GM21717 (cell line): ENCODE results near the gene LYZ.

Experiments used
- ATAC-seq: cut with Tn5 transposase; IDR thresholded peaks from one replicate; pipeline ENCODE4 v1.9.1; 2021; ENCODE audit warnings: mild to moderate bottlenecking, moderate library complexity; ENCODE audit not compliant: unreplicated experiment

LYZ gene

DNA sequence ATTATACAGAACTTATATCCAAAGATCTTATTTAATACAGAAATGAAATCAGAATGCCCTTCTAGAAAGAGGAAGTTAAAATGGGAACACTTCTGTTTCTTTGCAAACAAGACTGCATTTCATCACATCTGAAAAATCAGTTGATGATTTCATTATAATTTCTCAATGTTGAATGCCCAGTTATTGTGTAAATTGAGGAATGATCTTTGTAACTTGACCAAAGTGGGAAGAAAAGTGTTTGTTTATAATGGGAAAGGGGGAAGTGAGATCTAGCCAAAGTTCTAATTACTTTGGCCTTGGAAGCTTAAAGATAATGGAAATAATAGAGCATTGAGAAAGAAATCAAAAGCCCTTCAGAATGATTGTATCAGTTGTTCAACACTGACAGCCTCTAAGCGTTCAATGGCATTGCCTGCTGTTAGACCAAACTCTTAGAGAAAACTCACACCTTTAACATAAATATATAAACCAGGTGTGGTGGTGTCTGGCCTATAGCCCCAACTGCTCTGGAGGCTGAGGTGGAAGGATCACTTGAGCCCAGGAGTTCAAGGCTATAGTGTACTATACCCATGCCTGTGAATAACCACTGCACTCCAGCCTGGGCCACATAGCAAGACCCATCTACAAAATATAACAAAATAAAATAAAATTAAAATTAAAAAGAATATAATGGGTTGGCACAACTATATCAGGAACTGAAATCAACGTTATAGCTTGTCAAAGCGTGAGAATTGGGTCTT lies 9.9 kb upstream of the LYZ start:
- no peak for ATAC-seq

DNA sequence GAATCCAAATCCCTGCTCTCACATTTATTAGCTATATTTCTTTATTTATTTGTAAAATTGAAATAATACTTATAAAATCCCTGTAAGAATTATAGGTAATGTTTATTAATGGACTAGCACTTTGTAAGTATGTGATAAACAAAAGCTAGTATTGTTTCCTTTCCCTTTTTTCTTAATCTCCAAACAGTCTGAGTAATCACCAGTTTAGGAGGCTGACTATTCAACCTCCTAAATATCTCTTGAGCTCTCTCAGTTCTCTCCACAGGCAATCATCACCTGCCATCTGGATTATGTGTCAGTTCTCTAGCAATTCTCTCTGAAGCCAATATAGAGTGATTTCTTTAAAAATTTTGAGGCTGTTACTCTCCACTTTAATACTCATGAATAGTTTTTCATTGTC lies 9.2 kb upstream of the LYZ start:
- no peak for ATAC-seq

DNA sequence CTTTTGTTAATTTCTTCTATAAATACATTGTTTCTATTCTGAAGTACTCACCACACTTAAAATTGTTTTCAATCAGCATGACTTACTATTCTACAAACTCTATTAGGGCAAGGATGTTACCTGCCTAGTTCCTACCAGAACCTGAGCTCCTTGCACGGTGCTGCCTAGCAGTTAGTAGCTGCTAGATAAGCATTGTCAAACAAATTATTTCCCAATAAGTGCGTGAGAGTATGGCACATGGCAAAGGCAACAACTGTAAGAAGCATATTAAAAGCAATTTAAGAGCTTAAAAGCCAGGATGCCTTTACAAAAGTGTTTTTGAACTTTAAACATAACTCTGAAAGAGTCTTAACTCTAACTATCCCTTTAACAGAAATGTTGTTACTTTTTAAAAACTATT lies 8.2 kb upstream of the LYZ start:
- ATAC-seq, result no peak

DNA sequence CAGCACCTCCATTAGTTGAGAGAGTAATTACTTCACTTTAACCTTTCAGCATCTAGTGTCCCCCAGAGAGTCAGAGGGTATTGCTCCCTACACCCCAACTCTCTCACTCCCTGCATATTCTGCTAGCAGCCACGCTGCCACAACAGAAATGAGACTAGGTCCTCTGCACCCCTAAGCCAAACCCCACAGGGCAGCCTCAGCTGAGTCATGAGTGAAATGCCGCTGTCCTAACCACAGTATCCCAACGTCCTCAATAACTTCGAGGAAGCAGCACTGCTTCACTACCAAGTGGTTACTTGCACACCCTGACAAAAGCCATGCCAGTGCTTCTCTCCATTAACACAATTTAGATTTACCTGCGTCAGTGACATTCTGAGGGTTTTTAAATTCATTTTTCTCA lies 6.9 kb upstream of the LYZ start:
- no peak for ATAC-seq

DNA sequence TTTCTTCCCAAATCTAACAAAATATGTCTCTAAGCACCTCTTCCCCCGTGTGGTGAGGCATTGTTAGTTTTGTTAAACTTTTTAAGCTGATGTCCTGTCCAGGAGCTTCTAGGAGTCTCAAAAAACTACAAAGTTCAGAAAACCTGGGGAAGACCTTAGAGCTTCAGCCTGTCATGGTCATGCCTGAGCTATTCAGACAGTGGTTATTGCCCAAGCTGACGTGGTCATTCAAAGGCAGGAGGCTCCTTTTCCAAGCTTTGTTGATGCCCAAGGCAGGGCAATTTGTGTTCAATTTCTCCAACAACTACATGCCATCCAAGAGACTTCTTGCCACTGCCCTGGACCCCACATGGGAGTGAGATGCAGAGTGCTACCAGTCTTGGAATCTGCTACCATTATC lies 5.8 kb upstream of the LYZ start:
- ATAC-seq, result no peak

DNA sequence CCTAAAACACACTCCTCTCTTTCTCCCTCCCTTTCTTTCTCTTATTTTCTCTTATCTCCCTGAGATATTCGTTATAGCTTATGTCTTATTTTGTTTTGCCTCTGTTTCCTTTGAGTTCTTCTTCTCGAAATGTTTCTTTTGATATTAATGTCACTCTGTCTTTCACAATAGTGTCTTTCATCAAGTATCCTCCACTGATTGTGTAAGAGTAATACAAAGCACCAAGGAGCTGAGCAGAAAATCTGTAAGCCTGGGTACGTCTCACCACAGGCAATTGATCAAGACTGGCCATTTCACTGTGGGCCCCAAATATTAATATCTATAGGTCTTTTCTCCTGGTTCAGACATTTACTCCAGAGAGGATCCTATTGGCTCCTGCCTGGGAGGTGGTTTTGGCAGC lies 4.8 kb upstream of the LYZ start:
- no peak for ATAC-seq

DNA sequence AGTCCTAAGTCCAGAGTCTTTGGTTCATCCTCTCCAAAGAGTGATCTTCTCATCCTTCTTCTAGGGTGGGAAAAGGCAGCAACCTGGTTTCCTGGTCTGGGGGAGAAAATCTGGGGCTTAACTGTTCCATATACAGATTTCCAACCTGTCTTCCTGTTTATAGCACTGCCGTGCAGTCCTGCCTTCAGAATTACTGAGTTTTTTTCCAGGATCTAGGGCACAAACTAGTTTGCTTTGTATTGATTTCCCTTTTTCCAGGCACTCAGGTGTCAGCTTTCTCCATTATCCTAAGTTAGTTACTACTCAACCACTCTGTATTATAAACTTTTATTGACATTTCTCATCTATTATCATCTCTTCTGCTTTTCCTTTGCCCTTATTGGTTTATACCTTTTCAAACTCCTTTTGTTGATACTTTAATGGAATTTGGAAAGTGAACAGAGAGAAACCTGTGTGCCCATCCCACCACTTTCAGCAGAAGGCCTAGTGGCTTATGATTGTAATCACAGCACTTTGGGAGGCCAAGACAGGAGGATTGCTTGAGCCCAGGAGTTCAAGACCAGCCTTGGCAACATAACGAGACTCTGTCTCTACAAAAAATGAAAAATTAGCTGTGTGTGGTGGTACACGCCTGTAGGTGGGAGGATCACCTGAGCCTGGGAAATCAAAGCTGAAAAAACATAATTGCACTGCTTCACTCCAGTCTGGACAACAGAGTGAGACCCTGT lies 4.1 kb upstream of the LYZ start:
- no peak for ATAC-seq

DNA sequence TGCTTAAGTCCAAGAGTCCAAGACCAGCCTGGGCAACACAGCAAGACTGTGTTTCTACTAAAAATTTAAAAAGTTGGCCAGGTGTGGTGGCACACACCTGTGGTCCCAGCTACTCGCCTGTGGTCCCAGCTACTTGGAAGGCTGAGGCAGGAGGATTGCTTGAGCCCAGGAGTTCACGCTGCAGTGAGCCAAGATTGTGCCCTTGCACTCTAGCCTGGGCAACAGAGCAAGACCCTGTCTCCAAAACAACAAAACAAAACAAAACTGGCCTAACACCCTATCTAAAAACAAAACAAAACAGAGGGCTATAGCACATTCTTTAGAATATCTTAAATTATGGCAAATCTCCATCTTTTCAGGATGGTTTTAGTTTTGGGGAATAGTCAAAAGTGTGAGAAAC lies 3.1 kb upstream of the LYZ start:
- no peak for ATAC-seq

DNA sequence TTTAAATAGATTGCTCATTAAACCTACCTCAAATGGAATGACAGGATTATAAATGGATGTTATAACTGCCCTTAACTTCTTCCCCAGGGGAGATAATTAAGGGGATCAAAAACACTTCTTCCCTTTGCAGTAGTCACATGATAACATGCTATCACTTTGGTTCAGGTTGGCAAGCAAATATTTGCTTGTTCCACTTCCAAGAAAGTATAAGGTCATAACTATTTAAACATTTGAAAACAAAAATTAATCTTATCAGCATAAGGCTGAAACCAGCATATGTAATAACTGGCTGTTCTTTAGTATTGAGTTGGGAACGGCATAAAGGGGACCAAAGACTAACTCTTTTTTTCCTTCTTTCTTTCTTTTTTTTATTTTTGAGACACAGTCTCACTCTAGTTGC lies 2.4 kb upstream of the LYZ start:
- ATAC-seq, result no peak

DNA sequence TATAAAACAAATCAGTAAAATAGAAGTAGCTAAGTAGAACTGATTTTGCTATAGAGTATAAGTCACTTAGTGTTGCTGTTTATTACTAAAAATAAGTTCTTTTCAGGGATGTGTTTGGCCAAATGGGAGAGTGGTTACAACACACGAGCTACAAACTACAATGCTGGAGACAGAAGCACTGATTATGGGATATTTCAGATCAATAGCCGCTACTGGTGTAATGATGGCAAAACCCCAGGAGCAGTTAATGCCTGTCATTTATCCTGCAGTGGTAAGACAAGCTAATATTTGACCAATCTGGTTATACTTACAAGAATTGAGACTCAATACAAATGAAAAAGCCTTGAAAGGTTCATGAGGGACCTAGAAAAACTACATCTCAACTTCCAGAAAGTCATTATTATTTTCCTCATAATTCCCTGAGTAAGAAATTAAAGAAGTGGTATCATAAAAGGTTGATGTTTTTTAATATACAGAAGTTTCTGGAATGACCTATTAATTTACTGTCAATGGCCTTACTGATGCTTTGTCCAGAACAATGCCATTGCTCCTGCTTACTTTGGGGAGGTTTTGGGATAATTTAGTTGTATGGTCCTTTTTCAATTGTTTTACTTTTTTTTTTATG lies 1.9 kb downstream of the LYZ start:
- ATAC-seq, result no peak

DNA sequence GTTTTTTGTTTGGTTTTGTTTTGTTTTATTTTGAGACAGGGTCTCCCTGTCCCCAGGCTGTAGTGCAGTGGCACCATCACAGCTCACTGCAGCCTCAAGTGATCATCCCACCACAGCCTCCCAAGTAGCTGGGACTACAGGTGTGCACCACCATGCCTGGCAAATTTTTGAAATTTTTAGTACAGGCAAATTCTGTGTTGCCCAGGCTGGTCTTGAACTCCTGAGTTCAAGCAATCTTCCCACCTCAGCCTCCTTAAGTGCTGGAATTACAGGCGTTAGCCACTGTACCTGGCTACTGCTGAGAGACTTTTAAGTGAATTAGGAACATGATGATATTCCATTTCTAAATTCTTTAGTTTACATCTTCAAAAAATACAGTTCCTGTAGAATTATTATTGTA lies 2.6 kb downstream of the LYZ start:
- ATAC-seq, result no peak

DNA sequence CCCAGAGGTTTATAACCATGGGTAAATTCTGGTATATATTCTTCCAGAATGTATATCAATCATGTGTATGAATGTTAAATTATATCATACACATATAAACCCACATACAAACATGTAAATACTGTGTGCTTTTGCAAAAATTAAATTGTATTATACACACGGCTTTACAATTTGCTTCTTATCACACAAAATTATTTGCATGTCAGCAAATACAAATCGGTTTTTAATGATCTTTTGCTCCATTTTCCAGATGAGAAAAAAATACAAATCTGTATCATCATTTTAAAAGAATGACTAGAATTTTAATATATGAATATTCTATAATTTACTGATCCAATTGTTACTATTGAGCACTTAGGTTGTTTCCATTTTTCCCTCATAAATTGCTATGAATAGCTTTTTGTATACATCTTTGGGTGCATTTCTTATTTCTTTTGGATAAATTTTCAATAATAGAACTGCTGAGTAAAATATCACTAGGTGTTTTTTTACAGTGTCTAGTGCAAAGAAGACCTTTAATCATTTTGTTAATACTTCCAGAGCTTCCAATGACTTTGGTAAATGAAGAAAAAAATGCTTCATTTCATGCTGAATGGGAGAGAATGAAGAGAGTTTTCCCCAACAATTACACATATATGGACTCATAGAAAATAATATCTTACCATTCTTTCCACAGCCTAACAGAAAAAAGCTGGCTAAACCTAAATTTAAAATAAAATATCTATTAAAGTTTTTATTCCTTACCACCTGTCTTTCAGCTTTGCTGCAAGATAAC lies 3.5 kb downstream of the LYZ start:
- no peak for ATAC-seq

DNA sequence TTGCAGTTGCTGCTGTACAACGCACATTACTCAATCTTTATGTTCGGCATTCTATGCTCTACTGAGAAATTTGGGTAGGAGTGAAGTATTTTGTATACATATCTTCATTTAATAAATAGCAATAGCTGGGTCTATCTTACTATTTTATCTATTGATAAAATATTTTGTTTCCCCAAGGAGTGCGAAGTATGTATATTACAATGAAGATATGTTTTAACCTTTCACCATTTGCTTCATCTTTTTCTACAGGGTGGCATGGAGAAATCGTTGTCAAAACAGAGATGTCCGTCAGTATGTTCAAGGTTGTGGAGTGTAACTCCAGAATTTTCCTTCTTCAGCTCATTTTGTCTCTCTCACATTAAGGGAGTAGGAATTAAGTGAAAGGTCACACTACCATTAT lies 4.7 kb downstream of the LYZ start:
- no peak for ATAC-seq

DNA sequence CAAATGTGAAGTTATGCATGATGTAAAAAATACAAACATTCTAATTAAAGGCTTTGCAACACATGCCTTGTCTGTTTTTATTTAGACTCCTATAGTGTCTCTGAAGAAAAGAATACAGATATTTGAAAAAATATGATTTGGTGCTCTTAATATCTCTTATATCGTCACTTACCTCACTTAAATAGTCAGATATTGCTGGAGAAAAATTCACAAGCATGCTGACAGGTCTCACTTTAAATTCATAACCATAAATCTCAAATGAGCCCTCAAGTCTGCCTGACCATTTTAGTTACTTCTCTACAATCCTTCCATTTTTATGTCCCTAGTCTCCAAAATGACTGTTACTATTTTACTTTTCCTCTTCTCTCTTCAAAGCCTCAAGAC lies 6.0 kb downstream of the LYZ start:
- ATAC-seq, result no peak

DNA sequence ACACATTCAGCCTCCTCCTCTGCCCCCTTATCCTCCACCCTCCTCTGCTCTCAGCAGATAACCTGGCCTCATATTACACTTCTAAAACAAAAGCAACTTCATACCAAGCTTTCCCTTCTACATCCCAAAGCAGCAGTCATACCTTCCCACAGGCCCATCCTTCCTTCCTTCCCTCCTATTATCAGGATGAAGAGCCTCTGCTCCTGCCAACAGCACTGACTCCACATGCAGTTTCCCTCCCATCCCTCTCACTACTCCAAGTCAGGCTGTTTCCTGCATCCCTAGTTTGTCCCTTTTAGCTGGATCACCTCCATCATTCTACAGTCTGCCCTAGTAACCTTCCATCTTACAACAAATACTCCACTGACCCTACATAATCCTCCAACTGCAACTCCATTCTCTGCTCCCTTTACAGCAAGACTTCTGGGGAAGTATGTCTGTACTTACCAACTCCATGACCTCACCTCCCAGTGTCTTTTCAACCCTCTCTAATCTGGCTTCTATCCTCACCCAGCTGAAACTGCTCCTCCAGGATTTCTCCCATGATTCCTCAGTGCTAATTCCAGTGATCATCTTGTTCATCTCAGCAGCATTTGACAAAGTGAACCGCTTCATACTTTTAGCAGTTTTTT lies 6.5 kb downstream of the LYZ start:
- no peak for ATAC-seq

DNA sequence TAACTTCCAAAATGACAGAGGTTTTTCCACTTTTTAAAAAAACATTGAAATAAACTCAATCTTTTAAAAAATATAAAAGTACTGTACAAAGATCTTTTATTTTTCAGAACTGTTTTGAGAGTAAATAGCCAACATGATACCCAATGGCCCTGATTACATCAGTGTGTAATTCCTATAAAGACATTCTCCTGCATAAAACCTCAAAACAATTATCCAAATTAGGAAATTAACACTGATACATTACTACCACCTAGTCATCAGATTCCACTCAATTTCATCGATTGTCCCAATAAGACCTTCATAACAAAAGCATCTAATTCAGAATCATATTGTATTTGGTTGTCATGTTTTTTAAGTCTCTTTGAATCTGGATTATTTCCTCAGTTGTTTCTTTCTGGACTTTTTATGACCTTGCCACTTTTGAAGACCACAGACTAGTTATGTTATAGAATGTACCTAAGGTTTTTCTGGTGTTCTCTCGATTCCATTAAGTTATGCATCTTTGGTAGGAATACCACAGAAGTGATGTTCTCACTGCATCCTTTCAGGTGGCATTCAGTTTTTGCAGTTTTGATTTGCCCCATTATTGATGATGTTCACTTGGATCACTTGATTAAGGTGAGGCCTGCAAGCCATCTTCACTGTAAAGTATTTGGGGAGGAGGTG lies 7.3 kb downstream of the LYZ start:
- ATAC-seq, result no peak

DNA sequence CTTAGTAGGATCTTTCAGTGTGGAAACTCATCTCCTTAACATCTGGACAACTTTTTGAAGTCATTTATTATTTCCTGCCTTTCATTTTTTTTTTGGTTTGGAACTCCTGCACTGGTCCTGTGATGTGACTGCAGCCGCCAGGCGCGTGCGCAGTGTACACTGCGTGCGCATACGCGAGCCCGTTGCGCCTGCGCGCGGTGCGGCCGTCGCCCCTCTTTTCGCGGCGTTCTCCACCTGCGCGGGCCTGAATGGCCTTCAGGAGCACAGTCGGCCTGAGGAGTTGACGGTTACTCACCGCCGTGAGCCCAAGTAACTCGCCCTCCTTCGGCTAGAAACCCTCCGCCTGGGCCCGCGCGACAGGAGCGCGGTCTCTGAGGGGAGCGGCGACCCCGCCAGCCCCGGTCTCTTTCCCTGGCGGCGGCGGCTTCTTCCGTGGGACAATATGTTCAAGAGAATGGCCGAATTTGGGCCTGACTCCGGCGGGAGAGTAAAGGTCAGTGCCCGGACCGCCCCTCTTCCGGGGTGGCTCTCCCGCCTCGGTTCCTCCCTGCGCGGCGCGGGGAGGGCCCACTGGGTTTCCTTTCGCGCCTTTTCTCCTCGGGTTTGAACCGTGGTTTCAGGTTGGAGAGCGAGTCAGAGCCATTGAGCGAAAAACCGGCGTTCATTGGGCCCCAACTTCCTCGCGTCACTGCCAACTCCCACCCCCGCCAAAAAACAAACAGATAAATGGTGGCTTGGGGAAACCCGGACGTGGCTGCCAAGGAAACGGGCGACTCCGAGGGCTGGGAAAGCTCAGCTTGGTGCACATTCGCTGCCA lies 11.6 kb downstream of the LYZ start, which contains the start of gene YEATS4:
Gene YEATS4 (plus strand): TSS at position 213 of the 817 bp plus-strand sequence. CDS start 230 bp downstream, at position 443.
- peak; percentile 81 for ATAC-seq

DNA sequence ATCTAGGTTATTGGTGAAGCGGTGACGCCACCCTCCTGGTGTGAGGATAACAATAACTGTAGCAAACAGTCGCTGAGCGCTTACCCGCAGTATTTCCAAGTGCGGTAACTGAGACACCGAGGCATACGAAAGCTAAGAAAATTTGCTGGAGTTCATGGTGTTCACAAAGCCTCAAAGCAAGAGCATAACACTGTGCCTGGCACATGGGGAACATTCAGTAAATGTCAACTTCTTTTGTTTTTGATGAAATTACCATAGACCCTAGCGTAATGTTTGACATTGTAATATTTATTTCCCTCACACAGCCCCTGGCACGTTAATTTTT lies 12.1 kb downstream of the LYZ start:
- no peak for ATAC-seq

DNA sequence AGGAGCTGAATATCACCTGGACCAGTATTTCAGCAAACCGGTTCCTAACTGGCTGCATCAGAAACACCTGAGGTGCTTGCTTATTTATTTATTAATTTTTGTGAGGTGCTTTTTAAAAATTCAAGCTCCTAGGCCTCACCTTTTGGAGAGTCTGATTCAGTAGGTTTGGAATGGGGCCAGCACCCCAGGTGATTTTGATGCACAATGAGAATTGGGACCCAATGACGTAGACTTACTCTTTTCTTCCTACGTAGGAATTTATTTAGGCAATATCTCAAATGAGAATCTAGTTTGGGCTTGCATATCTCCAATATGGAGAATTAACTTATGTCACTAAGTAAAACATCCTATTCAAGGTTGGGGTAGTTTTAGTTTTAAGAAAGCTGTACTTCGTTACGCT lies 18.6 kb downstream of the LYZ start:
- no peak for ATAC-seq

DNA sequence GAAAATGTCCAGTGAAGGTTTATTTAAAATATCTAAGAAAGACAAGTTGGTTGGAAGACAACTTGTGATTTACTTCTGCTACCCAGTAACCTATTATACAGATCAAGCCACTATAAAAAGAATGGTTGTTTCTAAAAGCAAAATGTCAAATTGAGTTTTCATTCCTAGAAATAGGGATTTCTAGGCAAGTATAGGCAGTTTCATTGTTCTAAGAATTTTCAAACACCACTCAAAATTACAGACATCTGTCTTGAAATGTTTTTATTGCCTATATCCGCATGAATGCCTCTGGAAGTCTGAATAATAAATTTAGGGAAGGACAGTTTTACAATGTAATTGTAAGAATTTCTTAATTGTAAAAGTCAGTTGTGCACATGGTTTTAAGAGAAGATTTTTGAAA lies 20.0 kb downstream of the LYZ start:
- ATAC-seq, result no peak
